NOMO-1 (cell line): ENCODE data around the gene CD58.
A peak's percentile ranks its signal among the peaks of the same experiment; 100 is the strongest.

ENCODE experiments used
- DNase-seq, 2 experiments: peaks; one replicate each; lab custom pipeline; 2025; ENCODE audit not compliant: unreplicated experiment in 2 of 2; lab: John Stamatoyannopoulos, UW

Gene CD58

DNA sequence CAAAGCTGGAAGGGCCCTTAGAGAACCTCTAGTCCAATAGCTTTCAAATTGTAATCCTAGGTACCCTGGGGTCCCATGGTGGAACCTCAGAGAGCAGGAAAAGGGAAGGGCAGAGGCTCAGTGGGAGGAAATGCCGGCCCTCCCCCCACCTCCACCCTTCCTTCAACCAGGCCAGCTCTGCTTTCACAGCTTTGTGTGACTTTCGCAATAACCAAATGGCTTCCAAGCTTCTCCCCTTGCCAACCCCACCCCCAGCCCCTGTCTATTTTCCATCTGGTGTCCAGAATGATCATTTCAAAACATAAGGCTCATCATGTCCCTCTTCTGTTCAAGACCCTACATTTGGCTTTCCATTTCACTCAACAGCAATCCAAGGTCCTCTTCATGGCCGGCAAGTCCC lies 74.4 kb downstream of the CD58 start:
- DNase-seq: peak; percentile 29 to 36

DNA sequence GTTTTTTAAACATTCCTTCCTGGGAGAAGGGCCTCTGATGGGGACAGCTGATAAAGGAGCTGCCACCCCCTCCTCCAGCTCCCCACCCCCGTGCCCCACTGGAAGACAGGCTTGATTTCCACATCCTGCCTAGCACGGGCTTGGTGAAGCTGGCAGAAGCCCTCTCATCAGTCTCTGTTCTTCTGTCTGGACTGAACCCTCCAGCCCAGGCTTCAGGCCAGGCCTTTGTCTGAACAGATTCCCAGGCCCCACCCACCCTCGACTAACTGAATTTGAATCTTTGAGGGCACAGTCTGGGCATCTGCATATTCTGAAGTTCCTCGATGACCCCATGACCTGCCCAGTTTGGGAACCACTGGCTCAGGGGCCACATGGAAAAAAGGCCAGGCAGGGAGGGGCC lies 75.3 kb downstream of the CD58 start:
- no peak for DNase-seq

DNA sequence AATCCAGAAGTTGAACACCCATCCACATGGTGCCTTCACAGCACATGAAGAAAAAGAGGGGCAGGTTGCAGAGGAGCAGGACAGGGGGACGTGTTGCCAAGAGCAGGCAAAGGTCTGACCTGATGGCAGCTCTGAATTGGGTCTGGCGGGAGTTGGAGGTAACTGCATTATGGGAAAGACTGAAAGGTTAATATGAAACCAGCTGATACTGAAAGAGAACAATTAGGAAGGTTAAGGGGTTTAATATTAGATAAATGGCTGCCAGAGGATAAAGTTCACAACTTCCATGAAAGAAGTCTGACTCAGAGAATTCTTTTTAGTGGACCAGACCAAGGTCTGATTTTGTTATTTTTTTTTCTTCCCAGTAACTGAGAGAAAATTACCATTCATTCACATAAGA lies 76.1 kb downstream of the CD58 start:
- DNase-seq: no peak

DNA sequence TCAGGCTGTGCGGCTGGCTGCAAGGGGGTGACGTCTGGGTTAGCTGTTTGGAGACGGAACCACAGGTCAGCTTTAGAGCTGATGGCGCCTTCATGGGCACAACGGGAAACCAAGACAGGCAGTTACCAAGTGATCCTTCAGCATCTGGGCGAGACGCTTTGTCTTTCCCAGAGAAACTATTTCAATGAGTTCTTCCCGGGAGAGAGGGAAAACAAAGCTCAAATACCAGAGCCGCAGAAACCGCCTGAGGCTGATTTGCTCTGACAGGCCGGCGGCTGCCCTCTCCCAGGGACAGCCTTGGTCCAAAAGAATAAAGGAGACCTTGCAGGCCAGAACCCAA lies 76.5 kb downstream of the CD58 start:
- no peak for DNase-seq

DNA sequence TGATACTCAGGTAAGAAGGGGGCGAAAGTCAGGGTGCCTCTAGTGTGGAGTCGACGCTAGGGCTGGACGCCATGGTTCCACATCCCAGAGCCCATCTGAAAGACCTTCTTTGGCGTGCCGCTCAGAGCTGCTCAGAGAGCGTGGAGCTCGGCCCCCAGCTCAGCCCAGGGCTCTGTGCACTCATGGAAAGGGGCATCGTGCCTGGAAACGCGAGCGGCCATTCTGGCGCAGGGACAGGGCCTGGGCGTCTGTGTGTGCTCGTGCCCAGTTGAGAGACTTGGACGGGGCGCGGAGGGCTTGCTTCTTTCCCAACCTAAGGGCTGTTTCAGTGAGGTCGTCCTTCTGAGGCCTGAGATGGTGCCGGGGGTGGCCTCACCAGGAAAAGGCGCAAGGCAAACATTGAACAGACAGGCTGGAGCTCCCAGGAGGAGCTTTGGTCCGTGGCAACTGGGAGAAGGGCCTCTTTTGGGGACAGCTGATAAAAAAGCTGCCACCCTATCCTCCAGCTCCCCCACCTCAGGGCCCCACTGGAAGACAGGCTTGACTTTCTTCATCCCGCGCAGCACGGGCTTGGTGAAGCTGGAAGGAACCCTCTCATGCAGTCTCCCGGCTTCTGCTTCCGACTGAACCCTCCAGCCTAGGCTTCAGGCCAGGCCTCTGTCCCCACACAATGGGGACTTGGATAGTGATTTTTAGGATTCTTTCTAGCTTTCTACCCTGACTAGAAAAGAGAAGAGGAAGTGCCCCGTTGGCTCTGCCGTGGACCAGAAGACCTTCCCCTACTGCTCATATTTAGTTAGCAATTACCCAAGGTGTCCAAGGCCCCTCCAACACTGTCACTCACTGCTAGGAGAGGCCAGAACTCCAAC lies 77.1 kb downstream of the CD58 start:
- DNase-seq: peak in 1 of 2 experiments; percentile 32

DNA sequence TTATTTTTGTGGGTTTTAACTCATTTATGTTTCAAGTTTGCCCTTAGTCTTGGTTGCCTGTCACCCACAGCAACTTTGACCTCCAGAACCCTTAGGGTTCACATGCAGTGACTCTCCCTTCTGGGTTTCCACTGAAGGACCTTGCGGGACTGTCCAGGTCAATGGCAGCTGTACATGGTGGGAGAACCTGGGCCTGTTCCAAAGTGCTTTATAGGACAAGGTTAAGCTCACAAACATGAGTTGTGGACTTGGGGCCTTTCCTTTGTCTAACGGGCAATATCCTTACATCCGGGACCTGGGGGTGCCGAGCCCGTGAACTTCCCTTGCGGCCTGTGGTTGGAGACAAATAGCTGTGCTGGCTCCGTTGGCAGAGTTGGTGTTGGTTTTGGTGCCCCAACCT lies 77.8 kb downstream of the CD58 start:
- DNase-seq: no peak

DNA sequence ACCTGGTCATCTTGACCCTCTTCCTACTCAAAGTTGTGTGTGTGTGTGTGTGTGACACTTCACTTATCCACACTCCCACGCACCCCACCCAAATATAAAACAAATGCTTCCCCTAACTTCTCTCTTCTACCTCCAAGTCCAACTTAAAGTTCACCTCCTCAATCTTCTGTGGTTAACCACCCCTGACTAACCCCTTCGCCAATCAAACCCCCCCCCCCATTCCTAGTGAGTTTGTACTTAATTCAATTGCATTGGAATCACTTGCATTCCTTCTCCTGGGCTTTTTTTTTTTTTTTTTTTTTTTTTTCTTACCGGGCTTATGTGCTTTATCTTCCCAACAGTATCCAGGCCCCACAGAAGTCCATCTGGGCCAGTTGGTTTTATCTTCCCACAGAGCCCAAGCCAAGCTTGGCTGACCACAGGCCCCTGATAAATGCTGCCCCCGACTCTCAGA lies 78.4 kb downstream of the CD58 start:
- no peak for DNase-seq

DNA sequence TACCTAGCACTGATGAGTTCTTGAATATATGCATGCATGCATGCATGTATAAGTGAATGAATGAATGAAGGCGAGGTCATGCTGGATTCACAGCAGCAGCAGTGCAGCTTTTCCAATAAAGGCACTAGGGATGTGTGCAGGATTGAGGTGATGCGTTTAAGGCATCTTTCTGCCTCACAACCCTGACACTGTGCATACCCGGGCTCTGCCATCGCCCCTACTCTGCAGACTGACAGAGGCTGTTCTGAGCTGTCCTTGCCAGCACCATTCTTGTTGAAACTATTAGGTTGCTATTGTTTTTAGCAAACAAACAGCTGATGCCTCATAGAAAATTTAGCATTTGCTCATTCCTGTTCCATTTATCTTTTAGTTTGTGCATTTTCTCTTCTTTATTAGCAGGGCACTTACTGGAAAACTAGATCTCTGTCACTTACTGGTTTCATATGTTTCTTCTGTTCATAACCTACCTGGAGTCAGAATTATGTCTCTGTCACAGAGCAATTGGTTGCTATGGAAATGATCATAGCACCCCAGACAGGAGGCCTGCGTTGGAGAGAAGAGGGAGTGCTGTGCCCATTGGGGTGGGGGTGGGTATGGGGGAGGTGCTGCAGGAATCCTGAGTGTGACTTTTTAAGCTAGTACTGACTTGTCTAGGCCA lies 79.0 kb downstream of the CD58 start:
- no peak for DNase-seq

DNA sequence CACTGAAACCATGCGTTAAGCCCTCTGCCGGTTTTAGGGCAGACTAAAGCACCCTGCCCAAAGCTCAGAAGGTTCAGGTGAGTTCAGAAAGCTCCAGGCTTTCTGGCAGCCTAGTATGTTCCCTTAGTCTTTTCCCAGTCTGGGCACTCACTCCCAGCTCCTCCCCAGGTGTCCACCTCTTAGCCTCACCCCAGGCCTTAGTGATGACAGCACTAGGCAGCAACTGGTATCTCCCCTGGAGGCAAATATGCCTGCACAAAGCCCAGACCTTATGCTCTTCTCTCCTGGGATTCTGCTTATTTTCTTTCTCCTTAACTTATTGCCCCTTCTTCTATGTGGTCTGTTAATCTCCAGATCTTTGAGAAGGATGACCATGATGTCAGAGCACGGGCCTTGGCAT lies 80.2 kb downstream of the CD58 start:
- no peak for DNase-seq

DNA sequence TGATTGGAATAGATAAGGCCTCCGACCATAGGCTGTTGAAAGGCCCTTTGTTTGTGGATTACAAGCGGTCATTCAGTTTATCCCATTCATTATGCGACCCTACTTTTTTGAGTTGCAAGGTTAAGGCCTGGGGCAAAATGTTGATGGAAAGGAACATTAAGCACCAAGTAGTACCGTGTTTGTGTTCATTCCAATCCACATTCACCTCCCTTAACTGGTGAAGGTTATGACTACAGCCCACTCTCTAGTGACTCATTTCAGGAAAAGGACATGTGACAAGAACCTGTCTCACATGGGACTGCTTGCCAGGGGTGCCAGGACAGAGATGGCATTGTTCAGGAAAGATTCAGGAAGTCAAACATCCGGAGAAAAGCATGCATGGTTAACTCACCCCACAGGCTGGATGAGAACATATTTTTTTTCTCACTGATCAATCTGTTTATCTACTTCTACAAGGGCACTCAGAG lies 81.6 kb downstream of the CD58 start:
- DNase-seq: no peak

DNA sequence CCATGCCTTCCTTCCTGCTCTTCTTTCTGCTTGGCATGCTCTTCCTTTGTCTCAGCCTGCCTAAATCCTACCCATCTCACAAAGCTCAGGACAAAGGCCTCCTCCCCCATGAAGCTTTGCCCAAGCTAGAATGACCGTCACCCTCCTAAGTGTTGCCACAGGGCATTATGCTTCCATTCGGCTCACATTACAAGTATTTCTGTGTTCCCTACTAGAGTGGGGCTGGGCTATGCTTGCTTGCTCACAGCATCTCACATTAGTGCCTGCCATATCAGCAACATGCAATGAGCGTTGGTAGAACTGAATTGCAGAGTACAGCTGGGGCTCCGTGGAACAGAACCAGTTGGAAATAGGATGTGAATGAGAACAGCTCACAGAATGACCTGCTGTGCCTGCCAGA lies 82.8 kb downstream of the CD58 start:
- DNase-seq: no peak

DNA sequence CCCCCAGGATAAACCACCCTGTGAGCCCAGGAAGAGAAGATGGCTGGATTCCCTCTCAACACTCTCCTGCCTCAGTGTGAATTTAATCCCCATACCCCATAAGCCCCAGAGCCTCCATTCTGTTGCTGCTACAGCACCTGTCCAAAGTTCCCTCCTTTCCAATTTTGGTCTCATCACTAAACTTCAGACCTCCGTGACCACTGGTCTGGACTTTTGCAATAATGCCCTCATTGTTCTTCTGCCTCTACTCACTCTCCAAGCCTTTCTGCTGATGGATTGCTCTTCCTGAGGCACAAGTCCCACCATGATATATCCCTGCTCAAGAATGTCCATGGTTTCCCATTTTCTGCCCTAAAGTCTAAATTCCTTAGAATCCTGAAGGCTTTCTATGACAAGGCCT lies 83.2 kb downstream of the CD58 start:
- DNase-seq: no peak

DNA sequence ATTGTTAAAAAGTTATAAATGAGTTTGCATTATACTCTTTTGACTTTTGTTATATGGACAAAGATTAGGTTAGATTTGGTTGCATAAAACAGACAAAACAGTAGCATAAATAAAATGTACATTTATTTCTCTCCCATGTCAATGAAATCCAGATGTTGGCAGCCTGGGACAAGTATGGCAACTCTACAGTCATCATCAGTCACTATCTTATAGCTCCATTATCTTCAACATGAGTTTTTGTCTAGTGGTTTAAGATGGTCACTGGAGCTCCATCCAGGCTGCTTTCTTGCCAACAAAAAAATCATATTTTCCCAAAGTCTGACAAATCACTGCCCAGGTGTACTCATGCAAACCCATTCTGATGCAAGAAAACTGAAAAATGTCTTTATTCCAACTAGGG lies 83.8 kb downstream of the CD58 start:
- DNase-seq: no peak

DNA sequence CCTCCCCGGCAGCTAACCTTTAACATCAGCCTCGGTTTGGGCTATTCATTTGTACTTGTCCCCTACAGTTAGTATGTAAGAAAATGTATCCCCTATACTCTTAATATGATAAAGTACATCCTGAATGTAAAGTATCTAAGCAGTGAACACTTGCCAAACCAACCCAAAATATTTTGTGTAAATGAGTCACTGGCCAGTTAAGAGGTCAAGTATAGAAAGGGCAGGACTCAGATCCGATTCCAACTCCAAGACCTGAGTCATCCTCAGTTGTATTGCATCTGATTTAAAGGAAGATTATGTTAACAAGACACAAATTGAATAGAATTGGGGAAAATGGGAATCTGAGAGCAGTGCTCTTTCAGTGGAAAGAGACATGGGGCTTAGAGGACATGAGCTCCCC lies 84.4 kb downstream of the CD58 start:
- no peak for DNase-seq

DNA sequence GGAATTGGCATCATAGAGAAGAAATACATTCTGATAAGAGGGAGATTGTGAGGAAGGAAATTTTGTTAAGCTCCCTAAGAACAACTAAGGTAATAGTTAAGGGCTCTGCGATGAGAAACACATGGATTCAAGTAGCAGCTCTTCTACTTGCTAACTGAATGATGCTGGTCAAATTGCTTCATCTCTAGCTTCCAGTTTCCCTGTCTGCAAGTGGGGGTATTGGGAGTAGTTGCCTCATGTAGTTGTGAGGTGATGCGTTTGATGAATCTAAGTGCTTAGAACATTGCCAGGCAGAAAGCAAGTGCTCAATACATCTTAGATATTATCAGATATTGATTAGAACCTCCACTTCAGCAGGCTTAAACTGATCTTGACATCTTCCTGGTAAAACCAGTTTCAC lies 84.8 kb downstream of the CD58 start:
- no peak for DNase-seq

DNA sequence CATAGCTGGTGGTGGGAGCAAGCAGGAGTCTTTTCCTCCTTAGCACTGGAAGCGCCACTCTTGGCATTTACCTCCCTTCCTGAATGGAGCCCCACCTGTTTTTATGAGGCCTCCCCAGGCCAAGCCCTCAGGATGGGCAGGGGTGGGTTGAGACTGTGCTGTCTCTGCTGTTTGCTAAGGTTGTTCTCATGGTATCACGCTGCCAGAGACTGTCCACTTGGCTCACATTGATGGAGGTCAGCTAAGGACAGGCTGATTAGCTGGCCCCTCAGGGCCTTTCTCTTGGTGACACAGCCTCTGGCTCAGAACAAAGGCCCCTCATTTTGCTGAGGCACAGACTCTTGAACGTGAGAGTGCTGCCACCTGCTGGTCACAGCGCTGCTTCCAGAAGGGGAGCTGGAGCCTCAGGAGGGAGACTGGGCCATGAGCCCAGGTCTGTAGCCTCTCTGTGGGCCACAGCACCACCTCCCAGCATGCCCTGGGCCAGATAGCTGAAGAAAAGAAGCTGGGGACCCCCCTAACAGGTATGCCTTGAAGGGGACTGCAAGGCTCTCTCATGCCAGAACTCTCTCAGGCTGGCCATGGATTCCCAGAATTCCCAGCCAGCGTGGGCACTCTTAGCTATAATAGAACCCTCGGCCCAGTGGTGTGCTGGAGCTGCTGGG lies 85.6 kb downstream of the CD58 start:
- DNase-seq: peak; percentile 32 to 58

DNA sequence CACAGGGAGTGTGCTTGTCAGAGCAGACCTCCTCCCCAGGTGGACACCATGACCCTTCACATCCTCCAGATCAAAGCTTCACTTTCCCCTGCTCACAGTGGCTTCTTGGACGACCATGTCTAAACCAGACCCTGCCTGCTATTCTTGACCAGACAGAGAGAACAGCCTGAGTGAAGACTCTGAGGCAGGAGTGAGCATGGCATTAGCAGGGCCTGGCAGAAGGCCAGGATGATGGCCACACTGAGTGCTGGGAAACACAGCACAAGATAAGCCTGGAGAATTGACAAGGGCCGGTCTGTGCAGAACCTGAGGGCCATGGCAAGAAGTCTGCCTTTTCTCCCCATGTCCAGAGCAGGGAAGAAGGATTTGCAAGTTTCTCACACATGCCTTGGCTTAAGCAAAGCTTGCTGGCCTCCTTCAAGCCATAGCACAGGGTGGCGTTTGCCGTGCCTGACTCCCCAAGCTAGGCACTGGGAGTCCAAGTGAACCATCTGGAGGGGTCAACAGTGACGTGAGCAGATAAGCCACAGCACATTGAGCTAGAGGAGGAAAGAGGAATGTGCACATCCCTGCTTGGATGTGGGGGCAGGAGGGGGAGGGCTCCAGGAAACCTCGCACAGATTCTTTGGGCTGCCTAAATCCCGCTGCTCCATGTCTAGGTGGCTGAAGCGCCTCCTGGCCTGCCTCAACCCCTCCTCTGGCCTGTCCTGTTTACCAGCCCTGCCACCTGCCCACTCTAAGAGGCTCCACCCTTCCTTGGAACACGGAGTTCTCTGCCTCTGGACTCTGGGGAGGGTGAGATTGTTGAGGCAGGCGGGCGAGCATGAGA lies 87.1 kb downstream of the CD58 start:
- no peak for DNase-seq

DNA sequence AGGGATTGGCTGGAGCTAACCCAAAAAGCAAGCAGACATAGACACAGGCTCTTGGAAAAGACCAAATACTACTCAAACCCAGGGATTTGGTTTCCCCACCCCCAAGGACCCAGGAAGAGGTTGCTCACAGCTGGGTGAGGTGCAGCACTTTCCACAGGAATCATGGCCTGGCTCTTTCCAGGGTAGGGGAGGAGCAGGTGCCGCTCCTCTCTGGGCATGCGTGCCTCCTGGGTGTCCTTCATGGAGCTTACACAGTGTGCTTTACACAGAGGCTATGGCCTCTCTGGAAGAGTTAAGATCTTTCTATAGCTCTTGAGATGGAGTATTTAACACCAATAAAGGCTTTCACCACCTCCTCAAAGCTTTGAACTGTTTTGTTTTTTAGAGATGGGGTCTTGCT lies 88.3 kb downstream of the CD58 start:
- DNase-seq: no peak

DNA sequence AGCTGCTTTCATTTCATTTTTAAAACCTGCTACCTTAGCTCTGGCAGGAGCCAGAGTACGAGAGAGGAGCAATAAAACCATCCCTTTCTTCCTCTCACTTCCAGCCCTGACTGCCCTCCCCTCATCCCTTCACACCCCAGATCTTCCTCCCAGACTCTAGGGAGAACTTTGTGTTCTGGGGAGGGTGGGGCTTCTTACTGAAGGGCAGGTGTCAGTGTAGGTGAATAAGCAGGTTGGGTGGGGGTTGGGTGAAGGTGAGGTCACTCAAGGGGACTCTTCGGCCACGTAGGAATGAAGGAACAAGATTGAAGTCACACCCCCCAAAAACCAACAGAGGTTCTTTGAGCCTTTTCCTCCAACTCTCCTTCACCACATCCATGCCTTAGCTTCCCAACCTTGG lies 88.9 kb downstream of the CD58 start:
- DNase-seq: no peak

DNA sequence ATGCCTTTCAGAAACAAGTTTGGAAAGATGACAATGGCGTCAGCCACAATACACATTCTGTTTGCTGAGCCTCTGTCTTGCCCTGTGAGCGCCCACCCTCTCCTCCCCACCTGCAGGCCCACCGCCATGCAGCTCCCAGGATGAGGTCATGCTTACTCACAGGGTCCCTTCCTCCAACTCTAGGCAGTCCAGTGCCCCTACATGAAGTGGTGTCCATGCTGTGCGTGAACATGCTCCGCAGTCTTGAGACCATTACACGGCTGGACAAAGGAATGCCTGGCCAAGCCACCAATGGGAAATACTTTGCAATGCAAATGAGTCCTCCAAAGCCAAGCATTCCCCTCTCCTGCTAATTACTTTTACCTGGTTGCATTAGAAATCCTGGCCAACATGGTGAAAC lies 92.2 kb downstream of the CD58 start:
- DNase-seq: no peak

DNA sequence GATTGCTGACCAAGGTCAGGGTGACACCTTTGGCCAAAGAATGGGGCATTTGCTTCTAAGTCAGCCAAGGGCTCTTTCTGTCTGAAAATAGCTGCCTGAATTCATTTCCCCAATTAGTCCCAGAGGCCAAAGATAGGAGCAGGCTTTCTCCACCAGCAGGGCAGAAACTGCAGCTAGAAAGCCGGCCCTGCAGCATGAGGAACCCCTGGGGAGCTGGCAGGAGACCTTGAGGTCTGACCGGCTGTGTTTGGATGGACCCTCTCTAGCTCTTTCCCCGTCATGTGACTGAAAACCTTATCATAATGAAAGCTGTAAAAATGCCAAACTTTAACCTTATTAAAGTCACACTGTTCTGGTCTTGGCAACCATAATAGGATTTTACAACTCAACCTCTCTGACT lies 93.4 kb downstream of the CD58 start:
- no peak for DNase-seq
